ENCODE results near the gene VPS4A. TPM values are rescaled to one million over a fixed set of nuclear protein-coding genes. Genes with fewer than 3 reads are reported as not detected.

Gene VPS4A
- total RNA-seq, 1 donor from 2014 or later, result 28.9 TPM

GRCh38 chr16:69302301-69302700 lies 8.8 kb upstream of the VPS4A start:
- DNase-seq (ENCODE audit: low read depth) (no peak), FAIRE-seq (no peak)
- TF ChIP-seq EZH2 (IDR thresholded peaks at IDR 0.05; ENCODE audit: insufficient read depth, low read length) (no peak), CTCF (IDR thresholded peaks at IDR 0.05; ENCODE audit: insufficient read depth, low read depth, low read length) (no peak)
- no peaks in the 10 kb centered on the region for H3K9me3 Mint-ChIP-seq (ENCODE audit: unreplicated experiment)
- no peaks in the 10 kb centered on the region for H3K4me1 Mint-ChIP-seq (ENCODE audit: low read depth, unreplicated experiment)
- Histone ChIP-seq H3K79me2 (ENCODE audit: insufficient read depth, low read length) (no peaks in the 10 kb centered on the region), H2AFZ (ENCODE audit: low read depth, low read length) (no peak overlapping the region), H3K4me2 (ENCODE audit: low read length) (no peak overlapping the region), H3K4me1 (ENCODE audit: insufficient read depth, low read length) (no peaks in the 10 kb centered on the region), H3K36me3 (ENCODE audit: insufficient read depth, low read length) (peaks cover 16% of the 10 kb centered on the region), H3K9me3 (ENCODE audit: insufficient read depth, low read depth, low read length) (no peaks in the 10 kb centered on the region), H3K27me3 (ENCODE audit: insufficient read depth, low read length) (no peaks in the 10 kb centered on the region), H3K27ac (ENCODE audit: low read depth, low read length) (no peak overlapping the region), H3K4me3 (ENCODE audit: insufficient read depth, low read depth, low read length) (no peak overlapping the region), H3K9ac (ENCODE audit: low read length) (no peak overlapping the region), H4K20me1 (ENCODE audit: insufficient read depth, low read length) (peaks cover 3% of the 10 kb centered on the region)
- no peak overlapping the region for H3K27ac Mint-ChIP-seq (ENCODE audit: unreplicated experiment)
- H3K27me3 Mint-ChIP-seq (ENCODE audit: low read depth, unreplicated experiment), result no peaks in the 10 kb centered on the region
- peaks cover 11% of the 10 kb centered on the region for H3K36me3 Mint-ChIP-seq (ENCODE audit: low read depth, unreplicated experiment)
- H3K4me3 Mint-ChIP-seq (ENCODE audit: unreplicated experiment), result no peak overlapping the region

GRCh38 chr16:69306031-69306430 lies 5.1 kb upstream of the VPS4A start:
- Histone ChIP-seq H3K27ac (ENCODE audit: low read depth, low read length) (no peak overlapping the region), H3K4me2 (ENCODE audit: low read length) (no peak overlapping the region), H3K36me3 (ENCODE audit: insufficient read depth, low read length) (peaks cover 6% of the 10 kb centered on the region), H3K9me3 (ENCODE audit: insufficient read depth, low read depth, low read length) (no peaks in the 10 kb centered on the region), H3K4me1 (ENCODE audit: insufficient read depth, low read length) (peaks cover 4% of the 10 kb centered on the region), H3K79me2 (ENCODE audit: insufficient read depth, low read length) (no peaks in the 10 kb centered on the region), H3K27me3 (ENCODE audit: insufficient read depth, low read length) (no peaks in the 10 kb centered on the region), H2AFZ (ENCODE audit: low read depth, low read length) (no peak overlapping the region), H3K4me3 (ENCODE audit: insufficient read depth, low read depth, low read length) (no peak overlapping the region), H3K9ac (ENCODE audit: low read length) (no peak overlapping the region), H4K20me1 (ENCODE audit: insufficient read depth, low read length) (peaks cover 3% of the 10 kb centered on the region)
- Mint-ChIP-seq H3K27me3 (ENCODE audit: low read depth, unreplicated experiment) (no peaks in the 10 kb centered on the region), H3K9me3 (ENCODE audit: unreplicated experiment) (no peaks in the 10 kb centered on the region), H3K36me3 (ENCODE audit: low read depth, unreplicated experiment) (peaks cover 4% of the 10 kb centered on the region), H3K4me3 (ENCODE audit: unreplicated experiment) (no peak overlapping the region), H3K4me1 (ENCODE audit: low read depth, unreplicated experiment) (no peaks in the 10 kb centered on the region), H3K27ac (ENCODE audit: unreplicated experiment) (no peak overlapping the region)
- TF ChIP-seq EZH2 (IDR thresholded peaks at IDR 0.05; ENCODE audit: insufficient read depth, low read length), result no peak
- no peak for TF ChIP-seq CTCF (IDR thresholded peaks at IDR 0.05; ENCODE audit: insufficient read depth, low read depth, low read length)
- DNase-seq (ENCODE audit: low read depth) (no peak), FAIRE-seq (no peak)

GRCh38 chr16:69307091-69307490 lies 4.1 kb upstream of the VPS4A start:
- no peak for FAIRE-seq
- Mint-ChIP-seq H3K27me3 (ENCODE audit: low read depth, unreplicated experiment) (no peaks in the 10 kb centered on the region), H3K4me3 (ENCODE audit: unreplicated experiment) (no peak overlapping the region), H3K4me1 (ENCODE audit: low read depth, unreplicated experiment) (no peaks in the 10 kb centered on the region), H3K9me3 (ENCODE audit: unreplicated experiment) (no peaks in the 10 kb centered on the region), H3K36me3 (ENCODE audit: low read depth, unreplicated experiment) (peaks cover 4% of the 10 kb centered on the region), H3K27ac (ENCODE audit: unreplicated experiment) (no peak overlapping the region)
- Histone ChIP-seq H4K20me1 (ENCODE audit: insufficient read depth, low read length) (peaks cover 8% of the 10 kb centered on the region), H3K36me3 (ENCODE audit: insufficient read depth, low read length) (peaks cover 6% of the 10 kb centered on the region), H3K4me2 (ENCODE audit: low read length) (no peak overlapping the region), H3K79me2 (ENCODE audit: insufficient read depth, low read length) (peaks cover 9% of the 10 kb centered on the region), H3K9ac (ENCODE audit: low read length) (no peak overlapping the region), H3K9me3 (ENCODE audit: insufficient read depth, low read depth, low read length) (no peaks in the 10 kb centered on the region), H3K4me1 (ENCODE audit: insufficient read depth, low read length) (peaks cover 9% of the 10 kb centered on the region), H3K27ac (ENCODE audit: low read depth, low read length) (no peak overlapping the region), H3K4me3 (ENCODE audit: insufficient read depth, low read depth, low read length) (no peak overlapping the region), H3K27me3 (ENCODE audit: insufficient read depth, low read length) (no peaks in the 10 kb centered on the region), H2AFZ (ENCODE audit: low read depth, low read length) (no peak overlapping the region)
- DNase-seq (ENCODE audit: low read depth), result no peak
- no peak for TF ChIP-seq EZH2 (IDR thresholded peaks at IDR 0.05; ENCODE audit: insufficient read depth, low read length)
- no peak for TF ChIP-seq CTCF (IDR thresholded peaks at IDR 0.05; ENCODE audit: insufficient read depth, low read depth, low read length)

Measured in astrocyte (in vitro differentiated cells and primary cell).